ENCODE data around the gene GORASP1. TPM values are rescaled to one million over a fixed set of nuclear protein-coding genes. Genes with fewer than 3 reads are reported as not detected.
A peak's percentile ranks its signal among the peaks of the same experiment; 100 is the strongest.

The GORASP1 gene
- total and polyA plus RNA-seq, 2 experiments from 2014 or later: 10.3 to 38.3 TPM

DNA sequence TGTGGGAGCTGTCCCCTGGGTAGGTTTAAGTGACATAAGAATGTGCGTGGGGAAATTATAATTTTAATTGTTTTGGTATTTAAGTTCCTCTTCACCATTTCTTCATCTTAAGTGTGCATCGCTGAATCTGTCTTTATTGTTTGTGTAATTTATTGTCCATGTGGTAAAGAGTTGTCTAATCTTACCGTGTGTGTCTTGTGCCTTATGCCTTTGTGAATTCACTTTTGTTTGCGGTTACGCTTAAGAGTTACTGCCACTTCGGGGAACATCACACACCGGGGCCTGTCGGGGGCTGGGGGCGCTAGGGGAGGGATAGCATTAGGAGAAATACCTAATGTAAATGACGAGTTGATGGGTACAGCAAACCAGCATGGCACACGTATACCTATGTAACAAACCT, 54.8 kb downstream of the GORASP1 start:
- Histone ChIP-seq H3K79me2 (replicated peaks; ENCODE audit: insufficient read depth) (peaks cover 52% of the 10 kb centered on the region), H3K4me2 (peak overlapping the region; percentile 80), H2AFZ (0 out of 2 replicates have a peak overlapping the region, but pooled peaks have one; percentile 29), H3K4me1 (ENCODE audit: insufficient read depth) (no peaks in the 10 kb centered on the region), H4K20me1 (replicated peaks; ENCODE audit: insufficient read depth) (peaks cover 19% of the 10 kb centered on the region; the same call in 1 of the 2 replicates), H3F3A (replicated peaks; ENCODE audit: low read depth) (no peaks in the 10 kb centered on the region), H3K36me3 (ENCODE audit: insufficient read depth) (no peaks in the 10 kb centered on the region), H3K9me2 (ENCODE audit: insufficient read depth) (no peaks in the 10 kb centered on the region), H3K27ac (ENCODE audit: low read depth) (peak overlapping the region; percentile 89), H3K27me3 (ENCODE audit: insufficient read depth) (no peaks in the 10 kb centered on the region), H3K4me3 (peak overlapping the region; percentile 70)
- H3K27ac Mint-ChIP-seq: peak overlapping the region; percentile 97
- TF ChIP-seq JUNB (IDR thresholded peaks at IDR 0.05; ENCODE audit: unreplicated experiment): no peak
- TF ChIP-seq, protein P1, sequence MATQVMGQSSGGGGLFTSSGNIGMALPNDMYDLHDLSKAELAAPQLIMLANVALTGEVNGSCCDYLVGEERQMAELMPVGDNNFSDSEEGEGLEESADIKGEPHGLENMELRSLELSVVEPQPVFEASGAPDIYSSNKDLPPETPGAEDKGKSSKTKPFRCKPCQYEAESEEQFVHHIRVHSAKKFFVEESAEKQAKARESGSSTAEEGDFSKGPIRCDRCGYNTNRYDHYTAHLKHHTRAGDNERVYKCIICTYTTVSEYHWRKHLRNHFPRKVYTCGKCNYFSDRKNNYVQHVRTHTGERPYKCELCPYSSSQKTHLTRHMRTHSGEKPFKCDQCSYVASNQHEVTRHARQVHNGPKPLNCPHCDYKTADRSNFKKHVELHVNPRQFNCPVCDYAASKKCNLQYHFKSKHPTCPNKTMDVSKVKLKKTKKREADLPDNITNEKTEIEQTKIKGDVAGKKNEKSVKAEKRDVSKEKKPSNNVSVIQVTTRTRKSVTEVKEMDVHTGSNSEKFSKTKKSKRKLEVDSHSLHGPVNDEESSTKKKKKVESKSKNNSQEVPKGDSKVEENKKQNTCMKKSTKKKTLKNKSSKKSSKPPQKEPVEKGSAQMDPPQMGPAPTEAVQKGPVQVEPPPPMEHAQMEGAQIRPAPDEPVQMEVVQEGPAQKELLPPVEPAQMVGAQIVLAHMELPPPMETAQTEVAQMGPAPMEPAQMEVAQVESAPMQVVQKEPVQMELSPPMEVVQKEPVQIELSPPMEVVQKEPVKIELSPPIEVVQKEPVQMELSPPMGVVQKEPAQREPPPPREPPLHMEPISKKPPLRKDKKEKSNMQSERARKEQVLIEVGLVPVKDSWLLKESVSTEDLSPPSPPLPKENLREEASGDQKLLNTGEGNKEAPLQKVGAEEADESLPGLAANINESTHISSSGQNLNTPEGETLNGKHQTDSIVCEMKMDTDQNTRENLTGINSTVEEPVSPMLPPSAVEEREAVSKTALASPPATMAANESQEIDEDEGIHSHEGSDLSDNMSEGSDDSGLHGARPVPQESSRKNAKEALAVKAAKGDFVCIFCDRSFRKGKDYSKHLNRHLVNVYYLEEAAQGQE (IDR thresholded peaks at IDR 0.05; ENCODE audit: unreplicated experiment): no peak
- TF ChIP-seq, protein P2, sequence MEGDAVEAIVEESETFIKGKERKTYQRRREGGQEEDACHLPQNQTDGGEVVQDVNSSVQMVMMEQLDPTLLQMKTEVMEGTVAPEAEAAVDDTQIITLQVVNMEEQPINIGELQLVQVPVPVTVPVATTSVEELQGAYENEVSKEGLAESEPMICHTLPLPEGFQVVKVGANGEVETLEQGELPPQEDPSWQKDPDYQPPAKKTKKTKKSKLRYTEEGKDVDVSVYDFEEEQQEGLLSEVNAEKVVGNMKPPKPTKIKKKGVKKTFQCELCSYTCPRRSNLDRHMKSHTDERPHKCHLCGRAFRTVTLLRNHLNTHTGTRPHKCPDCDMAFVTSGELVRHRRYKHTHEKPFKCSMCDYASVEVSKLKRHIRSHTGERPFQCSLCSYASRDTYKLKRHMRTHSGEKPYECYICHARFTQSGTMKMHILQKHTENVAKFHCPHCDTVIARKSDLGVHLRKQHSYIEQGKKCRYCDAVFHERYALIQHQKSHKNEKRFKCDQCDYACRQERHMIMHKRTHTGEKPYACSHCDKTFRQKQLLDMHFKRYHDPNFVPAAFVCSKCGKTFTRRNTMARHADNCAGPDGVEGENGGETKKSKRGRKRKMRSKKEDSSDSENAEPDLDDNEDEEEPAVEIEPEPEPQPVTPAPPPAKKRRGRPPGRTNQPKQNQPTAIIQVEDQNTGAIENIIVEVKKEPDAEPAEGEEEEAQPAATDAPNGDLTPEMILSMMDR (conservative IDR thresholded peaks at IDR 0.05; ENCODE audit: low read depth in 2 of 2): no peak
- TF ChIP-seq NANOG (IDR thresholded peaks at IDR 0.05; ENCODE audit: borderline replicate concordance): no peak
- no peak for TF ChIP-seq POLR2AphosphoS5 (IDR thresholded peaks at IDR 0.05; ENCODE audit: low read depth)
- TF ChIP-seq, protein P3, sequence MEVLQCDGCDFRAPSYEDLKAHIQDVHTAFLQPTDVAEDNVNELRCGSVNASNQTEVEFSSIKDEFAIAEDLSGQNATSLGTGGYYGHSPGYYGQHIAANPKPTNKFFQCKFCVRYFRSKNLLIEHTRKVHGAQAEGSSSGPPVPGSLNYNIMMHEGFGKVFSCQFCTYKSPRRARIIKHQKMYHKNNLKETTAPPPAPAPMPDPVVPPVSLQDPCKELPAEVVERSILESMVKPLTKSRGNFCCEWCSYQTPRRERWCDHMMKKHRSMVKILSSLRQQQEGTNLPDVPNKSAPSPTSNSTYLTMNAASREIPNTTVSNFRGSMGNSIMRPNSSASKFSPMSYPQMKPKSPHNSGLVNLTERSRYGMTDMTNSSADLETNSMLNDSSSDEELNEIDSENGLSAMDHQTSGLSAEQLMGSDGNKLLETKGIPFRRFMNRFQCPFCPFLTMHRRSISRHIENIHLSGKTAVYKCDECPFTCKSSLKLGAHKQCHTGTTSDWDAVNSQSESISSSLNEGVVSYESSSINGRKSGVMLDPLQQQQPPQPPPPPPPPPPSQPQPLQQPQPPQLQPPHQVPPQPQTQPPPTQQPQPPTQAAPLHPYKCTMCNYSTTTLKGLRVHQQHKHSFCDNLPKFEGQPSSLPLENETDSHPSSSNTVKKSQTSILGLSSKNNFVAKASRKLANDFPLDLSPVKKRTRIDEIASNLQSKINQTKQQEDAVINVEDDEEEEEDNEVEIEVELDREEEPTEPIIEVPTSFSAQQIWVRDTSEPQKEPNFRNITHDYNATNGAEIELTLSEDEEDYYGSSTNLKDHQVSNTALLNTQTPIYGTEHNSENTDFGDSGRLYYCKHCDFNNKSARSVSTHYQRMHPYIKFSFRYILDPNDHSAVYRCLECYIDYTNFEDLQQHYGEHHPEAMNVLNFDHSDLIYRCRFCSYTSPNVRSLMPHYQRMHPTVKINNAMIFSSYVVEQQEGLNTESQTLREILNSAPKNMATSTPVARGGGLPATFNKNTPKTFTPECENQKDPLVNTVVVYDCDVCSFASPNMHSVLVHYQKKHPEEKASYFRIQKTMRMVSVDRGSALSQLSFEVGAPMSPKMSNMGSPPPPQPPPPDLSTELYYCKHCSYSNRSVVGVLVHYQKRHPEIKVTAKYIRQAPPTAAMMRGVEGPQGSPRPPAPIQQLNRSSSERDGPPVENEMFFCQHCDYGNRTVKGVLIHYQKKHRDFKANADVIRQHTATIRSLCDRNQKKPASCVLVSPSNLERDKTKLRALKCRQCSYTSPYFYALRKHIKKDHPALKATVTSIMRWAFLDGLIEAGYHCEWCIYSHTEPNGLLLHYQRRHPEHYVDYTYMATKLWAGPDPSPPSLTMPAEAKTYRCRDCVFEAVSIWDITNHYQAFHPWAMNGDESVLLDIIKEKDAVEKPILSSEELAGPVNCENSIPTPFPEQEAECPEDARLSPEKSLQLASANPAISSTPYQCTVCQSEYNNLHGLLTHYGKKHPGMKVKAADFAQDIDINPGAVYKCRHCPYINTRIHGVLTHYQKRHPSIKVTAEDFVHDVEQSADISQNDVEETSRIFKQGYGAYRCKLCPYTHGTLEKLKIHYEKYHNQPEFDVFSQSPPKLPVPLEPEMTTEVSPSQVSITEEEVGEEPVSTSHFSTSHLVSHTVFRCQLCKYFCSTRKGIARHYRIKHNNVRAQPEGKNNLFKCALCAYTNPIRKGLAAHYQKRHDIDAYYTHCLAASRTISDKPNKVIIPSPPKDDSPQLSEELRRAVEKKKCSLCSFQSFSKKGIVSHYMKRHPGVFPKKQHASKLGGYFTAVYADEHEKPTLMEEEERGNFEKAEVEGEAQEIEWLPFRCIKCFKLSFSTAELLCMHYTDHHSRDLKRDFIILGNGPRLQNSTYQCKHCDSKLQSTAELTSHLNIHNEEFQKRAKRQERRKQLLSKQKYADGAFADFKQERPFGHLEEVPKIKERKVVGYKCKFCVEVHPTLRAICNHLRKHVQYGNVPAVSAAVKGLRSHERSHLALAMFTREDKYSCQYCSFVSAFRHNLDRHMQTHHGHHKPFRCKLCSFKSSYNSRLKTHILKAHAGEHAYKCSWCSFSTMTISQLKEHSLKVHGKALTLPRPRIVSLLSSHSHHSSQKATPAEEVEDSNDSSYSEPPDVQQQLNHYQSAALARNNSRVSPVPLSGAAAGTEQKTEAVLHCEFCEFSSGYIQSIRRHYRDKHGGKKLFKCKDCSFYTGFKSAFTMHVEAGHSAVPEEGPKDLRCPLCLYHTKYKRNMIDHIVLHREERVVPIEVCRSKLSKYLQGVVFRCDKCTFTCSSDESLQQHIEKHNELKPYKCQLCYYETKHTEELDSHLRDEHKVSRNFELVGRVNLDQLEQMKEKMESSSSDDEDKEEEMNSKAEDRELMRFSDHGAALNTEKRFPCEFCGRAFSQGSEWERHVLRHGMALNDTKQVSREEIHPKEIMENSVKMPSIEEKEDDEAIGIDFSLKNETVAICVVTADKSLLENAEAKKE (CRISPR knock-in tag; IDR thresholded peaks at IDR 0.05): no peak
- TF ChIP-seq EZH2phosphoT487 (IDR thresholded peaks at IDR 0.05; ENCODE audit: unreplicated experiment): no peak
- TF ChIP-seq CREB1 (CRISPR knock-in tag; IDR thresholded peaks at IDR 0.05; ENCODE audit: low read depth): no peak
- TF ChIP-seq EZH2 (IDR thresholded peaks at IDR 0.05; ENCODE audit: low read depth, unreplicated experiment): no peak
- TF ChIP-seq STAT1 (IDR thresholded peaks at IDR 0.05; ENCODE audit: unreplicated experiment): no peak
- DNase-seq (ENCODE audit: low spot score): peak; percentile 8
- no peak for ATAC-seq
- peaks cover 10% of the 10 kb centered on the region; the same call in 1 of the 3 replicates for H3K4me1 Mint-ChIP-seq
- H3K36me3 Mint-ChIP-seq (ENCODE audit: low read depth): no peaks in the 10 kb centered on the region
- no peaks in the 10 kb centered on the region; the same call in 2 of the 3 replicates for H3K9me3 Mint-ChIP-seq
- H3K4me3 Mint-ChIP-seq: peak overlapping the region; percentile 99
- peaks cover 2% of the 10 kb centered on the region for H3K27me3 Mint-ChIP-seq (ENCODE audit: insufficient read depth, low read depth, poor library complexity)
